MCF 10A (cell line): ENCODE data around the gene CPNE9. TPM values are rescaled to one million over a fixed set of nuclear protein-coding genes. Genes with fewer than 3 reads are reported as not detected.
A peak's percentile ranks its signal among the peaks of the same experiment; 100 is the strongest.

ENCODE experiments used
- BruUV-seq: library from RNA; stranded (reverse); fragments of 400-500 nt; replicated peaks from 2 replicates; lab custom pipeline; 2021; lab: Mats Ljungman, UMichigan
- CTCF ChIA-PET: fragments of 300-600 bp; sonication (Branson Sonifier 250); formaldehyde crosslinking; extraction: SDS; loops from one replicate; lab custom pipeline; 2021; ENCODE audit warnings: antibody characterized with exemption, inconsistent platforms; lab: Yijun Ruan, JAX
- POLR2A ChIA-PET: fragments of 300-600, 350-650 bp; sonication (Branson Sonifier 250); formaldehyde crosslinking; extraction: SDS; loops from one replicate; lab custom pipeline; 2020; ENCODE audit warnings: antibody characterized with exemption, inconsistent platforms; lab: Yijun Ruan, JAX
- DNase-seq: peaks from one replicate; pipeline ENCODE4 v3.0.0-alpha.2; 2018; ENCODE audit not compliant: unreplicated experiment
- H3K27ac Mint-ChIP-seq: one replicate; pipeline ENCODE4 v1.8.0; 2022; ENCODE audit warnings: mild to moderate bottlenecking, low read depth, mixed read lengths; ENCODE audit not compliant: unreplicated experiment
- H3K27me3 Mint-ChIP-seq: one replicate; pipeline ENCODE4 v1.8.0; 2022; ENCODE audit warnings: mixed read lengths; ENCODE audit not compliant: insufficient read depth, unreplicated experiment
- H3K36me3 Mint-ChIP-seq: one replicate; pipeline ENCODE4 v1.8.0; 2022; ENCODE audit warnings: mild to moderate bottlenecking, moderate library complexity, mixed read lengths; ENCODE audit not compliant: insufficient read depth, unreplicated experiment
- H3K4me1 Mint-ChIP-seq: one replicate; pipeline ENCODE4 v1.8.0; 2022; ENCODE audit warnings: mixed read lengths; ENCODE audit not compliant: insufficient read depth, unreplicated experiment
- H3K4me3 Mint-ChIP-seq: one replicate; pipeline ENCODE4 v1.8.0; 2022; ENCODE audit warnings: mild to moderate bottlenecking, moderate library complexity, mixed read lengths; ENCODE audit not compliant: unreplicated experiment
- H3K9me3 Mint-ChIP-seq: one replicate; pipeline ENCODE4 v1.8.0; 2022; ENCODE audit warnings: mixed read lengths; ENCODE audit not compliant: unreplicated experiment
- intact Hi-C: fragments of 100-400 bp; cut with micrococcal nuclease; formaldehyde crosslinking; loops from 2 replicates; pipeline ENCODE4 v1.14.1; 2022
- total RNA-seq: library from RNA; stranded (reverse); gene quantifications from 2 replicates; pipeline ENCODE4 v1.2.3, GENCODE V29; 2022
- TF ChIP-seq, protein P1 (sequence below): fragments of 200-600 bp; IDR thresholded peaks from one replicate; pipeline ENCODE4 v1.8.0; 2022; ENCODE audit warnings: antibody characterized with exemption, mild to moderate bottlenecking; ENCODE audit not compliant: unreplicated experiment

The CPNE9 gene
- total RNA-seq, 1 experiment from 2014 or later = not detected

DNA sequence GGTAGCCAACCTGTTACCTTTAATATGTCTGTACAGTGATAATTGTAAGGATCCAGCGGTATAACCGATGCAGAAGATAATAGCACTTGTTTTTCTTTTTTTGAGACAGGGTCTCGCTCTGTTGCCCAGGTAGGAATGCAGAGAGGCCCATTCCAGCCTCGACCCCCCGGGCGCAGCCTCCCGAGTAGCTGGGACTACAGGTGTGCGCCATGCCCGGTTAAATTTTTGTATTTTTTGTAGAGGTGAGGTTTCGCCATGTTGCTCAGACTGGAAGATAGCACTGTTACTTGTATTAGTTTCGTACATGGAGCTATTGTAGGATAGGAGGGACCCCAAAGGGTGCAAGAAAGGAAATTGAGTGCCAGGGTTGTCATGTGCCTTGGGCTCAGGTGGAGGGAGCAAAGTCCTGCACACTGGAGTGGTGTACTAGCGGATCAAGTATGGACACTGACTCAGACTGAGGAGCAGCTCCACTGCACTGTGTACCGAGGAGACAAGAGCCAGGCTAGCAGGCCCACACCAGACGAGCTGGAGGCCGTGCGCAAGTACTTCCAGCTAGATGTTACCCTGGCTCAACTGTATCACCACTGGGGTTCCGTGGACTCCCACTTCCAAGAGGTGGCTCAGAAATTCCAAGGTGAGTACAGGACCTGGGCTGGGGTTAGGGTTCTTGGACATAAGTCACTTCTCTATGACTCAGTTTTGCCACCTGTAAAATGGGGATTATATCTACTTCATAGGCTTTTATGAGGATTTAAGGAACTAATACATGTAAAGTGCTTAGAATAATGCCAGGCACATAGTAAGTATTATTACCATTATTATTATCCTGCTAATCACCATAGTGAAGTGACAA, 47.2 kb downstream of the CPNE9 start:
- DNase-seq = peak; percentile 12
- TF ChIP-seq, protein P1, sequence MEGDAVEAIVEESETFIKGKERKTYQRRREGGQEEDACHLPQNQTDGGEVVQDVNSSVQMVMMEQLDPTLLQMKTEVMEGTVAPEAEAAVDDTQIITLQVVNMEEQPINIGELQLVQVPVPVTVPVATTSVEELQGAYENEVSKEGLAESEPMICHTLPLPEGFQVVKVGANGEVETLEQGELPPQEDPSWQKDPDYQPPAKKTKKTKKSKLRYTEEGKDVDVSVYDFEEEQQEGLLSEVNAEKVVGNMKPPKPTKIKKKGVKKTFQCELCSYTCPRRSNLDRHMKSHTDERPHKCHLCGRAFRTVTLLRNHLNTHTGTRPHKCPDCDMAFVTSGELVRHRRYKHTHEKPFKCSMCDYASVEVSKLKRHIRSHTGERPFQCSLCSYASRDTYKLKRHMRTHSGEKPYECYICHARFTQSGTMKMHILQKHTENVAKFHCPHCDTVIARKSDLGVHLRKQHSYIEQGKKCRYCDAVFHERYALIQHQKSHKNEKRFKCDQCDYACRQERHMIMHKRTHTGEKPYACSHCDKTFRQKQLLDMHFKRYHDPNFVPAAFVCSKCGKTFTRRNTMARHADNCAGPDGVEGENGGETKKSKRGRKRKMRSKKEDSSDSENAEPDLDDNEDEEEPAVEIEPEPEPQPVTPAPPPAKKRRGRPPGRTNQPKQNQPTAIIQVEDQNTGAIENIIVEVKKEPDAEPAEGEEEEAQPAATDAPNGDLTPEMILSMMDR = no peak
- POLR2A ChIA-PET = interaction anchor here (0.5 to 3.3 kb wide), 8 partner anchors 17 to 511 kb away, joined by 3 to 41 read pairs (median 5); partner anchors contain the start of genes ARPC4, BRPF1, TADA3 and VHL
- CTCF ChIA-PET = interaction anchor here (0.6 to 1.9 kb wide), 3 partner anchors 21 to 264 kb away, joined by 3 to 8 read pairs (median 5); no protein-coding TSS in a partner anchor
- intact Hi-C loops = no loop called here
- H3K36me3 Mint-ChIP-seq = peaks cover 21% of the 10 kb centered on the region
- H3K4me1 Mint-ChIP-seq = peaks cover 17% of the 10 kb centered on the region
- BruUV-seq = TSS peak; percentile 36
- no peaks in the 10 kb centered on the region for H3K9me3 Mint-ChIP-seq
- peak overlapping the region; percentile 83 for H3K4me3 Mint-ChIP-seq
- no peaks in the 10 kb centered on the region for H3K27me3 Mint-ChIP-seq
- peak overlapping the region; percentile 84 for H3K27ac Mint-ChIP-seq

DNA sequence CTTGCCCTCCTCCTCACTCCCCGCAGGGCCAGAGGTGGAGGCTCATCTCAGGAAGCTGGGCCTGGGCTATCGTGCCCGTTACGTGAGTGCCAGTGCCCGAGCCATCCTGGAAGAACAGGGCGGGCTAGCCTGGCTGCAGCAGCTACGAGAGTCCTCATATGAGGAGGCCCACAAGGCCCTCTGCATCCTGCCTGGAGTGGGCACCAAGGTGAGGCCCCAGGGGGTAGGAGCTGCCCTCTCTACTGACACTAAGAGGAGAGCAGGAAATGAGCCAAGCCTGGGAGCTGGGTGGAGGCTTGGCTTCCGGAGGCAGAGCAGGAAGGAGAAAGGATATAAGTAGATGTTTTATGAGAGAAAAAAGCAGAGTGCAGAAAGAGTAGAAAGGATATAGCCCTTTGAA, 51.0 kb downstream of the CPNE9 start:
- TF ChIP-seq, protein P1 = no peak
- Mint-ChIP-seq H3K9me3 (no peaks in the 10 kb centered on the region), H3K27ac (no peak overlapping the region), H3K4me1 (peaks cover 12% of the 10 kb centered on the region), H3K27me3 (no peaks in the 10 kb centered on the region), H3K4me3 (no peak overlapping the region), H3K36me3 (no peaks in the 10 kb centered on the region)
- intact Hi-C loops = no loop called here
- BruUV-seq = no TSS peak
- DNase-seq = no peak
- ChIA-PET CTCF (no interaction called here), POLR2A (interaction anchor here (1.2 kb wide), 1 partner anchor 24 kb away, joined by 4 read pairs; no protein-coding TSS in a partner anchor)

DNA sequence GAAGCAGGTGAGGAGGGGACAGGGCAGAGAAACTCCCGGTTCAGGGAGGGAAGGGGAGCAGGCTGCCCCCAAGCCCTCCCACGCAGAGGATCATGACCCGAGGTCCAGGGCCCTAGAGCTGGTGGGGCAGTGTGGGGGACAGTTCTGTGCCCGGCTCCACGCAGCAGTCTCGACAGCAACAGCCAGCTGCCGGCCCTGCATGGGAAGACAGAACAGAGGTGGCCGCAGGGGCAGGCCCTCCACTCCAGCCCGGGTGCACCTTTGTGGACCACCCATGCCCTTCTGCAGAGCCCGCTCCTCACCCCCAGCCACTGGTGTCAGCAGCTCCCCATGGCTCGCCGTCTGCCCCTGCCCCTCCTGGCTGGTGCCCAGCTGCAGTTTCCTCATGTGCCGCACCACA, 53.8 kb downstream of the CPNE9 start:
- Mint-ChIP-seq H3K27ac (no peak overlapping the region), H3K4me3 (no peak overlapping the region), H3K36me3 (peaks cover 7% of the 10 kb centered on the region), H3K27me3 (no peaks in the 10 kb centered on the region), H3K4me1 (no peaks in the 10 kb centered on the region), H3K9me3 (no peaks in the 10 kb centered on the region)
- intact Hi-C loops = no loop called here
- ChIA-PET CTCF (no interaction called here), POLR2A (no interaction called here)
- no peak for DNase-seq
- TF ChIP-seq, protein P1 = no peak
- BruUV-seq = no TSS peak

DNA sequence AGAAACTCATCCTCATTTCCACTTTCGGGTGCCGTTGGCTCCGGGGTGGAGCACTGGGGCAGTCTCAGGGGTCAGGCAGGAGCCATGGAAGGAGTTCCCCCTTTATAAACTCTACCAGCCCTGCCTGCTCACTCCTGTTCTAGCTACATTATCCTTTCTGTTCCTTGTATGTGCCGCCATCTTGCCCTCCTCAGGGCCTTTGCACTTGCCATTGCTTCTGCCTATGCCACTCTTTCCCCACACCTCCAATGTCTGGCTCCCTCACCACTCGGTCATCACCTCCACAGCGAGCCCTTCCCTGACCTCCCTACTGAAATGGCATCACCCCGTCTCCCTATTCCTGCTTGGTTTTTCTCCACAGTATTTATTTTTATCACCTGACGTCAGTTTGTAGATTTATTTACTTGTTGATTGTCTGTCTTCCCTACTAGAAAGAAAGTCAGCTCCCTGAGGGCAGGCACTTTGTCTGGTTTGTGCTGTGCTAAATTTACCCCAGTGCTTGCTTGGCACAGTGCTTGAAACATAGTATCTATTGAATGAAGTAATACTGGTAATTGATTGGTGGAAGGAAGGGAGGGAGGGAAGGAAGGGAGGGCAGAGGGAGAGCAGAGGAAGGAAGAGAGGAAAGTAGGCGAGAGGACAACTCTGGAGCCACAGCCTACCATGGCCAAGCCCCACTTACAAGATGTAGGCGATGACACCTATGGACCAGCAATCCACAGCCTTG, 57.3 kb downstream of the CPNE9 start:
- H3K27me3 Mint-ChIP-seq = no peaks in the 10 kb centered on the region
- TF ChIP-seq, protein P1 = no peak
- H3K9me3 Mint-ChIP-seq = no peaks in the 10 kb centered on the region

More for the DNA sequence above, 57.3 kb downstream of the CPNE9 start:
- H3K36me3 Mint-ChIP-seq = peaks cover 7% of the 10 kb centered on the region
- H3K27ac Mint-ChIP-seq = no peak overlapping the region
- no peaks in the 10 kb centered on the region for H3K4me1 Mint-ChIP-seq
- intact Hi-C loops = no loop called here
- ChIA-PET POLR2A (interaction anchor here (1.2 kb wide), 1 partner anchor 8 kb away, joined by 3 read pairs; no protein-coding TSS in a partner anchor), CTCF (no interaction called here)
- no peak for DNase-seq
- no TSS peak for BruUV-seq
- no peak overlapping the region for H3K4me3 Mint-ChIP-seq
